GM04504 (cell line): ENCODE results near the gene PRPF31.
A peak's percentile ranks its signal among the peaks of the same experiment; 100 is the strongest.

ENCODE experiments used
- DNase-seq: peaks from one replicate; pipeline ENCODE4 v3.0.0-alpha.2; 2012; ENCODE audit warnings: low read depth

Gene PRPF31

GRCh38 chr19:54107876-54108490, 7.6 kb upstream of the PRPF31 start:
- no peak for DNase-seq

- DNase-seq, result no peak
Observed at GRCh38 chr19:54108496-54108895, 7.1 kb upstream of the PRPF31 start.

- DNase-seq, result no peak
Observed at GRCh38 chr19:54109651-54110050, 5.9 kb upstream of the PRPF31 start.

GRCh38 chr19:54114340-54115108, 1.0 kb upstream of the PRPF31 start:
- DNase-seq, result no peak

GRCh38 chr19:54121259-54121658, 5.7 kb downstream of the PRPF31 start:
- DNase-seq, result no peak

GRCh38 chr19:54123682-54124081, 8.1 kb downstream of the PRPF31 start:
- DNase-seq, result no peak

- DNase-seq, result no peak
Observed at GRCh38 chr19:54124393-54124792, 8.8 kb downstream of the PRPF31 start.

- DNase-seq, result no peak
Observed at GRCh38 chr19:54125713-54126112, 10.2 kb downstream of the PRPF31 start.

GRCh38 chr19:54127688-54128440, 12.3 kb downstream of the PRPF31 start:
- no peak for DNase-seq

- no peak for DNase-seq
Observed at GRCh38 chr19:54128441-54128725, 12.8 kb downstream of the PRPF31 start.

GRCh38 chr19:54128796-54129616, 13.5 kb downstream of the PRPF31 start:
- no peak for DNase-seq

- no peak for DNase-seq
Observed at GRCh38 chr19:54129617-54129996, 14.1 kb downstream of the PRPF31 start.

- no peak for DNase-seq
Observed at GRCh38 chr19:54133312-54133956, 17.9 kb downstream of the PRPF31 start.

GRCh38 chr19:54133957-54134590, 18.5 kb downstream of the PRPF31 start:
- DNase-seq, result no peak

GRCh38 chr19:54136086-54136863, 20.7 kb downstream of the PRPF31 start:
- DNase-seq, result no peak

GRCh38 chr19:54136864-54137698, 21.5 kb downstream of the PRPF31 start:
- DNase-seq, result peak; percentile 100

- DNase-seq, result no peak
Observed at GRCh38 chr19:54137699-54138488, 22.3 kb downstream of the PRPF31 start, which contains the start of gene CNOT3. CNOT3 (plus strand) TSS chr19:54137762; CDS start chr19:54142979, 5,217 bp downstream.

GRCh38 chr19:54138489-54139256, 23.1 kb downstream of the PRPF31 start:
- DNase-seq, result no peak
